OCI-M2 (cell line): ENCODE data around the gene OSGEPL1.
"Not testable (repeated sequence)": the region's sequence is repeated elsewhere in the genome, so short reads cannot be mapped to it uniquely, and the experiment has no call there.

Experiments used
- DNase-seq: peaks from one replicate; lab custom pipeline; 2025; ENCODE audit not compliant: unreplicated experiment; lab: John Stamatoyannopoulos, UW

OSGEPL1 gene

GRCh38 chr2:189751080-189751658 is 11.4 kb downstream of the OSGEPL1 start:
- DNase-seq: peak; percentile 1

- no peak for DNase-seq
Observed at GRCh38 chr2:189729430-189729829, 33.2 kb downstream of the OSGEPL1 start.

- no peak for DNase-seq
Observed at GRCh38 chr2:189726849-189727248, 35.7 kb downstream of the OSGEPL1 start.

GRCh38 chr2:189726271-189726670 is 36.3 kb downstream of the OSGEPL1 start:
- no peak for DNase-seq

GRCh38 chr2:189723192-189723591 is 39.4 kb downstream of the OSGEPL1 start:
- no peak for DNase-seq

GRCh38 chr2:189719571-189719970 is 43.0 kb downstream of the OSGEPL1 start:
- no peak for DNase-seq

- not testable (repeated sequence) for DNase-seq
Observed at GRCh38 chr2:189717593-189717992, 45.0 kb downstream of the OSGEPL1 start.

GRCh38 chr2:189709501-189710221 is 52.9 kb downstream of the OSGEPL1 start:
- no peak for DNase-seq

GRCh38 chr2:189702071-189702470 is 60.5 kb downstream of the OSGEPL1 start:
- DNase-seq: no peak

- DNase-seq: no peak
Observed at GRCh38 chr2:189700681-189701080, 61.9 kb downstream of the OSGEPL1 start.

GRCh38 chr2:189698020-189698887 is 64.3 kb downstream of the OSGEPL1 start:
- no peak for DNase-seq
